Measurements from ENCODE around the gene CERCAM.

Gene CERCAM

DNA sequence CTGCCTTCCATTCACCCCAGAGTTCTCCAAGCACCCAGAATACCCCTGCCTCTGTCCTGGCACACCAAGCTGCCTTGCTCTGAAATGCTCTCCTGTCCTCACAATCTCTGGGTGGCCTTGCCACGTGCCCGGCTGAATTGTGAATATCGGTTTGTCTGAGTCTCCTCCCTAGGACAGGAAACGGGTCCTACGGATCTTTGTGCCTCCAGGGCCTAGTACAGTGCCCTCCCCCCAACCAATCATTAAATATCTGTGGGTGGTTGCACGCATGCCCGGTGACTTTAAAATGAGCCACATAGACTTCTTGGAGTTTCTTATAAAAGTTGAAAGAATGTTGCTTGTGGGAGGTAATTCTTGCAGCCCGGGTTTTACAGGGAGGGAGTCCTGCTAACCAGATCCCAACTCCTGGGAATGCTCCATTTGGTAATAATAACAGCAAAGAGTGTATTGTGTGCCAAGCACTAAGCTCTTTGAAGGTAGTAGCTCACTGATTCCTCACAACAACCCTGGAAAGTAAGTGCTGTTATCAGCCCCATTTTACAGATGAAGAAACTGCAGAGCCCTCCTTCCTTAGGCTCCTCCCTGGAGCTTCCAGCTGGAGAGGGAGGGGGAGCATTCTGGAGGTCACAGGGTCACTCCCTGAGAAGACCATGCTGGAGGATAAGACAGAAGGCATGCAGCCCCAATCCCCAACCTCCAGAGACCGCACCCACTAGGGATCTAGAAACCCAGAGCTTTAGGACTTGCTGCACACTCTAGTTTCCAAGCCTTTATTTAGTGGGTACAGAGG, 26.1 kb upstream of the CERCAM start:
- Histone ChIP-seq H3K36me3 (ENCODE audit: insufficient read depth, low read length) (no peaks in the 10 kb centered on the region), H3K27ac (ENCODE audit: low read depth, low read length) (no peak overlapping the region), H3K9me3 (ENCODE audit: insufficient read depth, low read depth, low read length) (no peaks in the 10 kb centered on the region), H3K4me3 (ENCODE audit: low read length) (no peak overlapping the region), H3K9ac (ENCODE audit: low read depth, low read length) (no peak overlapping the region), H3K4me1 (ENCODE audit: insufficient read depth, low read length) (peaks cover 39% of the 10 kb centered on the region), H3K27me3 (ENCODE audit: insufficient read depth, low read length) (peaks cover 100% of the 10 kb centered on the region)
- 20% methylated on average over 9 of the region's 9 CpGs for WGBS

DNA sequence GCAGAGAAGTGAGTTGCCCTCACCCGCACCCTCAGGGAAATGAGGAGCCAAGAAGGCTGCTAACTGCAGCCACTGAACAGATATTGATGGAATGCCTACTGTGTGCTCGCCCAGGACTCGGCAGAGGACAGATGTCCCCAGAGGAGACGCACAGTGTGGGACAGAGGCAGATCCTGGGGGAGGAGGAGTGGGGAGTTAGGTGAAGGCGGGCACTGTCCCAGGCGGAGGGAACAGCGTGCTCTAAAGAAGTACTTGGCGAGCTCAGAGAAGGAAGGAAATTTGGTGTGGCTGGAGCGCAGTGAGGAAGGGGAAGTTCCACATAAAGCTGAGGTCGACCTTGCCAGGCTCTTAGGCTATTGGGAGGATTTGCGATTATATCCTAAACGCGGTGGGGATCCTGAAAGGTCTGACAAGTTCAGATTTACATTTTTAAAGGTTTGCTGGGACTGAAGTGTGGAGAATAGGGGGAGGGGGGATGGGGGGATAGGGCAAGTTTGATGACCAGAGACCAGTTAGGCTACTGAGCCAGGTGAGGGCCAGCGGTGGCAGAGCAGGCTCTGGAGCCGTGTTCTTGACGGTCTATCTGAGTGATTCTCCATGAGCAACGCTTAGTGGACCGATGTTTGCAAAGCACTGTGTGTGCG, 23.6 kb upstream of the CERCAM start:
- peaks cover 22% of the 10 kb centered on the region for H3K4me1 ChIP-seq (ENCODE audit: insufficient read depth, low read length)
- no peaks in the 10 kb centered on the region for H3K9me3 ChIP-seq (ENCODE audit: insufficient read depth, low read depth, low read length)
- H3K9ac ChIP-seq (ENCODE audit: low read depth, low read length), result no peak overlapping the region
- H3K27ac ChIP-seq (ENCODE audit: low read depth, low read length), result no peak overlapping the region
- peaks cover 100% of the 10 kb centered on the region for H3K27me3 ChIP-seq (ENCODE audit: insufficient read depth, low read length)
- 3% methylated on average over 19 of the region's 19 CpGs for WGBS
- no peaks in the 10 kb centered on the region for H3K36me3 ChIP-seq (ENCODE audit: insufficient read depth, low read length)
- no peak overlapping the region for H3K4me3 ChIP-seq (ENCODE audit: low read length)

DNA sequence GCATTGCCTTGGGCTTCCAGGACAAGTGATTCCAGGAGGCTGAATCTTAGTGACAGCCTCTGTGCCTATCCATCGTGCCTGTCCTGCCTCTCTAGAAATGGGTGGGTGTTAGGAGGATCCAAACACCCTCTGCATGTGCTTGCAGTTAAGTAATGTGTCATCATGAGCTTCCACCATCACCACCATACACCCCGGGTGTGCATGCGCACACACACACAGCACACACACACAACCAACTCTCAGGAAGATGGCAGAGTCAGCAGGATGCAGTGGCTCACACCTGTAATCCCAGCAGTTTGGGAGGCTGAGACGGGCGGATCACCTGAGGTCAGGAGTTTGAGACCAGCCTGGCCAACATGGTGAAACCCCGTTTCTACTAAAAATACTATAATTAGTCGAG, 22.8 kb upstream of the CERCAM start:
- no peaks in the 10 kb centered on the region for H3K36me3 ChIP-seq (ENCODE audit: insufficient read depth, low read length)
- peaks cover 100% of the 10 kb centered on the region for H3K27me3 ChIP-seq (ENCODE audit: insufficient read depth, low read length)
- no peaks in the 10 kb centered on the region for H3K9me3 ChIP-seq (ENCODE audit: insufficient read depth, low read depth, low read length)
- H3K9ac ChIP-seq (ENCODE audit: low read depth, low read length), result no peak overlapping the region
- WGBS, result 66% methylated on average over 7 of the region's 7 CpGs
- H3K4me1 ChIP-seq (ENCODE audit: insufficient read depth, low read length), result peaks cover 17% of the 10 kb centered on the region
- no peak overlapping the region for H3K27ac ChIP-seq (ENCODE audit: low read depth, low read length)
- H3K4me3 ChIP-seq (ENCODE audit: low read length), result no peak overlapping the region

DNA sequence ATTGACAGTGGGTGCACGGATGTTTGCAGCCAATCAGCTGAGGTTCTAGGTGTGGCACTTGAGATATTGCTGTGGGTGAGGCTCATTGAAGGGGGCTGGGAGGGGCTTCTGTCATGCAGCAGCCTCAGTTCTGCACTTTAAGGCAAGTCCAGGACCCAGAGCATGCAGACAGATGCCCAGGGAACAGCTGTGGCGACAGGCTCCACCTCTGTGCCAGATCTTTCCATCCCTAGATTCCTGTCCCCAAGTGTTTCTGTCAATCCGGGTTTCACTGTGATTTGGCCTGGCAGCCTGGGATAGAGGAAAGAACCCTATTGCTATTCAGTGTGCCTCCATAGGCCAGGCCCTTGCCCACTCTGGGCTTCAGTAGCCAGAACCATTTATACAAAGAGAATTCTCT, 20.8 kb upstream of the CERCAM start:
- Histone ChIP-seq H3K9ac (ENCODE audit: low read depth, low read length) (no peak overlapping the region), H3K27me3 (ENCODE audit: insufficient read depth, low read length) (peaks cover 100% of the 10 kb centered on the region), H3K4me3 (ENCODE audit: low read length) (no peak overlapping the region), H3K27ac (ENCODE audit: low read depth, low read length) (no peak overlapping the region), H3K4me1 (ENCODE audit: insufficient read depth, low read length) (peaks cover 7% of the 10 kb centered on the region), H3K36me3 (ENCODE audit: insufficient read depth, low read length) (no peaks in the 10 kb centered on the region), H3K9me3 (ENCODE audit: insufficient read depth, low read depth, low read length) (no peaks in the 10 kb centered on the region)
- WGBS, result 85% methylated on average over 3 of the region's 3 CpGs

DNA sequence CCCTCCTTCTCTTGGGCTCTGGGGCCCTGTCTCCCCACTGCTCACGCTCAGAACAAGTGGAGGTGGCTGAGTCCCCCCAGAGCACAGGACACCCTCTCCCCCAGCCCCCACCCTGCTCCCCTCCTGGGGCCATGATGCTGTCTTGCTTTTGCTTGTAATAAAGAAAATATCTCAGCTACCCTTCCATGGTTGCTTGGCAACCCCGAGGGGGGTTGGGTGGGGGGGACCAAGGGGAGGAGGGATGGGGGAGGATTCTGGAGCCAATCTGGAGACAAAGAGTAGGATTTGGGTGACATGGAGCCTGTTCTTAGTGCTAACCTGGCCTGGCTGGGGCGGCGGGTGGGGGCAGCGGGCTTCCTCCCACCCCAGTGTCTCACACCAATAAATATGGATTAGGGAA, 16.1 kb upstream of the CERCAM start:
- Histone ChIP-seq H3K27me3 (ENCODE audit: insufficient read depth, low read length) (peaks cover 99% of the 10 kb centered on the region), H3K4me3 (ENCODE audit: low read length) (no peak overlapping the region), H3K27ac (ENCODE audit: low read depth, low read length) (no peak overlapping the region; the same call in 1 of the 2 replicates), H3K9ac (ENCODE audit: low read depth, low read length) (no peak overlapping the region), H3K9me3 (ENCODE audit: insufficient read depth, low read depth, low read length) (no peaks in the 10 kb centered on the region), H3K36me3 (ENCODE audit: insufficient read depth, low read length) (no peaks in the 10 kb centered on the region), H3K4me1 (ENCODE audit: insufficient read depth, low read length) (peaks cover 19% of the 10 kb centered on the region)
- WGBS, result 77% methylated on average over 3 of the region's 5 CpGs

DNA sequence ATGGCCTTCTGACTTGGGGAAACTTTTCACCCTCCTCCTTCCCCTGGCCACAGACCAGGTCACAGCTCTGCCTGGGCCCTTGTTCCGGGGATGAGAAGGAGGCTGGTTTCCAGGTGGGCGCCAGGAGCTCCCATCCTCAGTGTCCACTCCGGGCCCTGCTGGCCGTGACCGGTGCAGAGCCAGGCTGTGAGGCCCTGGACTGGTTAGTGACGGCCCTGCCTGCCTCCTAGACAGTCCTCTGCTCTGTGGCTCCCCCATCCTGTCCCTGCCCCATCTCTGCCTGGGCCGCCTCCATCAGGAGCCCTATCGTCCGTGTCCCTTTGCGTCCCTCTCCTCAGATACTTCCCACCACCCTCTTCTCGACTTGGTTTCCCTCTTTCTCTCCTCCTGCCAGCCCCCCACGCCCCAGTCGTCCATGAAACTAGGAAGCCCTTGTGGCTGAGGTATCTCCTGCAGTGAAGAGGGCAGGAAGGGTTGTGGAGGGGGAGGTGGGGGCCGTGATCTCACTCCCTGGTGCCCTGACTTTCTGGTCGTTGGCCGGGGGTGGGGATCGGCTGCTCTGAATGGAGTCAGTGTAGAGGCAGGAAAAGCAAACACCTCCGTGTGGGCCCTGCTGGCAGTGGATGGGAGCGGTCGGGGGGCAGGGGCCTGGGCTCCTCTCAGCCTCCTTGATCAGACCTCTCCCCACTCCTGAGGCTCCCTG, 15.4 kb upstream of the CERCAM start:
- H3K9ac ChIP-seq (ENCODE audit: low read depth, low read length), result no peak overlapping the region
- 45% methylated on average over 20 of the region's 20 CpGs for WGBS
- H3K4me1 ChIP-seq (ENCODE audit: insufficient read depth, low read length), result peaks cover 22% of the 10 kb centered on the region
- no peak overlapping the region for H3K27ac ChIP-seq (ENCODE audit: low read depth, low read length)
- peaks cover 99% of the 10 kb centered on the region for H3K27me3 ChIP-seq (ENCODE audit: insufficient read depth, low read length)
- no peaks in the 10 kb centered on the region for H3K9me3 ChIP-seq (ENCODE audit: insufficient read depth, low read depth, low read length)
- no peaks in the 10 kb centered on the region for H3K36me3 ChIP-seq (ENCODE audit: insufficient read depth, low read length)
- no peak overlapping the region for H3K4me3 ChIP-seq (ENCODE audit: low read length)

DNA sequence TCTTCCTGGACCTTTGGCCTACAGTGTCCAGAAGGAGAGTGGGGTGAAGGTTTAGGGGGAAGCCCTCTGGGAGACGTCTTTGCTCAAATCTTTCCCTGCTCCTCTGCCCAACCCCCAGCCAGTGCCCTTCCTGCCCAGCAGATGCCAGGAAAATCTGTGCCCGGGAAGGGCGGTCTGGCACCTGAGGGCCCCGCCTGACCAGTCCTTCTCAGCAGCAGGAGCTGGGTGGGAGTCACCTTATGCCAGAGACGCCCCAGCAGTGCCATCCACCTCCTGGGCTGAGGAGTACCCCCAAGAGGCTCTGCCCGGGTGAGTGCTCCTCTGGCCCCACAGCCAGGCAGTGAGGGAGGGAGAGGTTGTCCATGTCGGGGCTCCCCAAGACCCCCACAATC, 14.9 kb upstream of the CERCAM start:
- H3K4me1 ChIP-seq (ENCODE audit: insufficient read depth, low read length), result peaks cover 22% of the 10 kb centered on the region
- H3K4me3 ChIP-seq (ENCODE audit: low read length), result no peak overlapping the region
- no peaks in the 10 kb centered on the region for H3K9me3 ChIP-seq (ENCODE audit: insufficient read depth, low read depth, low read length)
- no peaks in the 10 kb centered on the region for H3K36me3 ChIP-seq (ENCODE audit: insufficient read depth, low read length)
- H3K27me3 ChIP-seq (ENCODE audit: insufficient read depth, low read length), result peaks cover 99% of the 10 kb centered on the region
- no peak overlapping the region for H3K27ac ChIP-seq (ENCODE audit: low read depth, low read length)
- 74% methylated on average over 7 of the region's 7 CpGs for WGBS
- no peak overlapping the region for H3K9ac ChIP-seq (ENCODE audit: low read depth, low read length)

DNA sequence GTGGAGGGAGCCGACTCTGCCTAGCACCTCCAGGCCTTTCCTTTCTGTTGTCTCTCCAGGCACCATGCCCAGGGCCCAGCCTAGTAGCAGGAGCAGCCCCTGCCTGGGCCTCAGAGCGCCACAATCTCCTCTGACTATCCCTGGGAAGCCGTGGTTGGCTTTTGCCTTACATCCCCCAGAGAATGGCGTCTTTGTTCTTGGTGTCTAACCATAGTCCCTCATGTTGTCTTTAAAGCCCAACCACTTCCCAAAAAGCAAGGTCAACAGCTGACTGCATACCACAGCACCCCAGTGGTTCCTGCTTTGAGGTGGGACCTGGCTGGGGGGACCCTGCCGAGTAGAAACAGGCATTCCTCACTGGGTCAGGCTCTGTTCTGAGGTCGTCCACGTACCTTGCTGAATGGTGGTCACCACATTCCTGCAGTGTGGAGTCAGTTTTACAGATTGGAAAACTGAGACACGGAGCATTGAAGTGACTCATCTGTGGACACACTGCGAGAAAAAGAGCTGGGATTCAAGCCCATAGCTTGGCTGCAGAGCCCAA, 13.7 kb upstream of the CERCAM start:
- H3K27me3 ChIP-seq (ENCODE audit: insufficient read depth, low read length), result peaks cover 99% of the 10 kb centered on the region
- no peak overlapping the region for H3K4me3 ChIP-seq (ENCODE audit: low read length)
- no peak overlapping the region for H3K9ac ChIP-seq (ENCODE audit: low read depth, low read length)
- H3K9me3 ChIP-seq (ENCODE audit: insufficient read depth, low read depth, low read length), result no peaks in the 10 kb centered on the region
- peaks cover 23% of the 10 kb centered on the region for H3K4me1 ChIP-seq (ENCODE audit: insufficient read depth, low read length)
- 70% methylated on average over 9 of the region's 9 CpGs for WGBS
- H3K27ac ChIP-seq (ENCODE audit: low read depth, low read length), result no peak overlapping the region; the same call in 1 of the 2 replicates
- H3K36me3 ChIP-seq (ENCODE audit: insufficient read depth, low read length), result no peaks in the 10 kb centered on the region

DNA sequence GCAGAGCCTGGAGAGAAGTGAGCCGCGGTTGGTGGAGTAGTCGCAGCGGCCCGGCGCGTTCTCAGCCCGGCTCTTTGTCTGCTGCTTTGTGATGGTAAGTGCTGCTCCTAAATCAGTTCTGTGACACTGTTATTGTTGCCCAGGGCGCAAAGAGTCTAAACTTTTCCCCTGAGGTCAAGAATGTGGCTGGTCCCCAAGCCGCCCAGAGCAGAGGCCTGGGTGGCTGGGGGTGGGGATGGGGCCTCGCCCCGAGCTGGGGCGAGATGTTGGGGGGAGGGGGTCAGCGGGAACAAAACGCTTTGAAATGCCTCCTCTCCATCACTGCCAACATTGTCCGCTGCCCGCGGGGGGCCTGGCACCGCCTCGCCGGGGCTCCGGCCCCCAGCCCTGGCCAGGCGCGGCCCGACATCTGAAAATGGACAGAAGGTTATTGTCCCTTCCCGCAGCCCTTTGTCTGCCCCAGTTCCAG, 11.7 kb upstream of the CERCAM start:
- WGBS, result 5% methylated on average over 23 of the region's 26 CpGs
- H3K27ac ChIP-seq (ENCODE audit: low read depth, low read length), result peak overlapping the region; percentile 65; the same call in 1 of the 2 replicates
- peaks cover 94% of the 10 kb centered on the region for H3K27me3 ChIP-seq (ENCODE audit: insufficient read depth, low read length)
- H3K36me3 ChIP-seq (ENCODE audit: insufficient read depth, low read length), result no peaks in the 10 kb centered on the region
- H3K9ac ChIP-seq (ENCODE audit: low read depth, low read length), result no peak overlapping the region
- no peak overlapping the region for H3K4me3 ChIP-seq (ENCODE audit: low read length)
- H3K9me3 ChIP-seq (ENCODE audit: insufficient read depth, low read depth, low read length), result no peaks in the 10 kb centered on the region
- peaks cover 26% of the 10 kb centered on the region for H3K4me1 ChIP-seq (ENCODE audit: insufficient read depth, low read length)

DNA sequence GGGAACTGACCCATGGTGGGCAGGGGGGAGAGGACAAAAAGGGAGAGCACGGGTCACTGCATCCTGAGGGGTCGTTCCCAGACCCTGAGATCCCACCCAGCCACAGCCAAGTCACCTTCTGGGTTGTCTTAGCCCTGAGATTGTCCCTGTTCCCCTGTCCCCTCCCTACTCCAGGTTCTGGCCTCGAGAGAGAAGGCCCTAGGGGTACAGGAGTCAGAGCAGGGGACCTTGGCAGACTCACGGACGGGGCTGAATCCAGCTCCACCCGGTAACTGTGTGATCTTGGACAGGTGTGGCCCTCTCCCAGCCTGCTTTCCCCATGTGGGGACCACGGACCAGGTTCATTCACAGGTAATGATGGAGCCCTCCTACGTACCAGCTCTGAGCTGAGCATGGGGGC, 11.2 kb upstream of the CERCAM start:
- no peak overlapping the region for H3K9ac ChIP-seq (ENCODE audit: low read depth, low read length)

DNA sequence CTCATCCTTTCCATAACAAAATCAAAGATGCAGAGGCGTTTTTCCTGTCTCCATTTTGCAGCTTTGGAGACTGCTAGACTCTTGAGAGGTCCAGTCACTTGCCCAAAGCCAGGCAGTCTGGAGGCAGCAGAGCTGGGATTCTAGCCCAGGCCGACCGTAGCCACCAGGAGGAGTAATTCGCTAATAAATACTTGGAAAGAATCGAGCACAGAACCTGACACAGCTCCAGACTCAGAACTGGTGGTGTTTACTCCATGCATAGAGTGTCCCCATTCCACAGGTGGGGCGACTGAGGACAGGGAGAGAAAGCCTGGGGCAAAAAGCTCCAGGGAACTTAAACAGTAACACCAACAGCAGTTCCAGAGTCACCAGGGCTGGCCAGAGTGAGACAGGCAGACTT, 10.7 kb upstream of the CERCAM start:
- Histone ChIP-seq H3K27me3 (ENCODE audit: insufficient read depth, low read length) (peaks cover 94% of the 10 kb centered on the region), H3K27ac (ENCODE audit: low read depth, low read length) (no peak overlapping the region; the same call in 1 of the 2 replicates), H3K9ac (ENCODE audit: low read depth, low read length) (no peak overlapping the region), H3K9me3 (ENCODE audit: insufficient read depth, low read depth, low read length) (no peaks in the 10 kb centered on the region), H3K36me3 (ENCODE audit: insufficient read depth, low read length) (no peaks in the 10 kb centered on the region), H3K4me3 (ENCODE audit: low read length) (no peak overlapping the region), H3K4me1 (ENCODE audit: insufficient read depth, low read length) (peaks cover 26% of the 10 kb centered on the region)
- 55% methylated on average over 6 of the region's 6 CpGs for WGBS

More for the DNA sequence above, 11.2 kb upstream of the CERCAM start:
- H3K4me3 ChIP-seq (ENCODE audit: low read length), result no peak overlapping the region
- H3K9me3 ChIP-seq (ENCODE audit: insufficient read depth, low read depth, low read length), result no peaks in the 10 kb centered on the region
- no peaks in the 10 kb centered on the region for H3K36me3 ChIP-seq (ENCODE audit: insufficient read depth, low read length)
- WGBS, result 32% methylated on average over 8 of the region's 8 CpGs
- H3K27me3 ChIP-seq (ENCODE audit: insufficient read depth, low read length), result peaks cover 94% of the 10 kb centered on the region
- peak overlapping the region; percentile 65; the same call in 1 of the 2 replicates for H3K27ac ChIP-seq (ENCODE audit: low read depth, low read length)
- H3K4me1 ChIP-seq (ENCODE audit: insufficient read depth, low read length), result peaks cover 26% of the 10 kb centered on the region

Data from HUES64 (cell line).